HFF-Myc (cell line): ENCODE results near the gene ASNSD1.
"Not testable (repeated sequence)": the region's sequence is repeated elsewhere in the genome, so short reads cannot be mapped to it uniquely, and the experiment has no call there.

ENCODE experiments used
- DNase-seq: peaks from one replicate; pipeline ENCODE4 v3.0.0-alpha.2; 2011; ENCODE audit warnings: low read depth; ENCODE audit errors: extremely low read depth
- H3K4me3 ChIP-seq: replicated peaks from 2 replicates; pipeline ENCODE4 v1.5.1; 2011; ENCODE audit warnings: low read depth, mild to moderate bottlenecking, control low read depth, low read length
- CTCF ChIP-seq: IDR thresholded peaks from 2 replicates; pipeline ENCODE4 v1.5.1; 2012; ENCODE audit warnings: mild to moderate bottlenecking, low read depth, low read length, control low read depth; ENCODE audit errors: missing control alignments

ASNSD1 gene

GRCh38 chr2:189641590-189641989, 19.7 kb upstream of the ASNSD1 start:
- H3K4me3 ChIP-seq = no peak overlapping the region
- TF ChIP-seq CTCF = no peak
- no peak for DNase-seq

- H3K4me3 ChIP-seq = no peak overlapping the region
- no peak for TF ChIP-seq CTCF
- no peak for DNase-seq
Observed at GRCh38 chr2:189646521-189646920, 14.7 kb upstream of the ASNSD1 start.

GRCh38 chr2:189648846-189649509, 12.3 kb upstream of the ASNSD1 start:
- no peak overlapping the region for H3K4me3 ChIP-seq
- TF ChIP-seq CTCF = no peak
- no peak for DNase-seq

- H3K4me3 ChIP-seq = no peak overlapping the region
- no peak for DNase-seq
- TF ChIP-seq CTCF = no peak
Observed at GRCh38 chr2:189651284-189651683, 10.0 kb upstream of the ASNSD1 start.

GRCh38 chr2:189653464-189653863, 7.8 kb upstream of the ASNSD1 start:
- H3K4me3 ChIP-seq, DNase-seq: not testable (repeated sequence)

GRCh38 chr2:189654641-189655040, 6.6 kb upstream of the ASNSD1 start:
- DNase-seq = no peak
- H3K4me3 ChIP-seq = no peak overlapping the region
- TF ChIP-seq CTCF = no peak

GRCh38 chr2:189657867-189658266, 3.4 kb upstream of the ASNSD1 start:
- no peak for TF ChIP-seq CTCF
- no peak overlapping the region for H3K4me3 ChIP-seq
- DNase-seq = no peak
